Cardiac septum (tissue), 1 donor: ENCODE data around the gene MPL. TPM values are rescaled to one million over a fixed set of nuclear protein-coding genes. Genes with fewer than 3 reads are reported as not detected.
"Not testable (repeated sequence)": the region's sequence is repeated elsewhere in the genome, so short reads cannot be mapped to it uniquely, and the experiment has no call there.

Experiments used
- DNase-seq: peaks from one replicate; pipeline ENCODE4 v3.0.0-alpha.2; 2020; ENCODE audit warnings: low spot score
- intact Hi-C: fragments of 100-400 bp; cut with DNase I; formaldehyde crosslinking; loops from one replicate; pipeline ENCODE4 v1.14.0; 2022
- total RNA-seq: library from RNA; stranded (reverse); fragmentation: NEBNext Ultra II Directional; extraction: Animal tissue kit (Norgen Biotek cat#: 25700); gene quantifications from one replicate; pipeline ENCODE4 v1.2.1, GENCODE V29; 2021
- donor health status: DM: no; HTN: no; CAD: no.

MPL gene
- total RNA-seq, 1 donor from 2014 or later, result 1.6 TPM

DNA sequence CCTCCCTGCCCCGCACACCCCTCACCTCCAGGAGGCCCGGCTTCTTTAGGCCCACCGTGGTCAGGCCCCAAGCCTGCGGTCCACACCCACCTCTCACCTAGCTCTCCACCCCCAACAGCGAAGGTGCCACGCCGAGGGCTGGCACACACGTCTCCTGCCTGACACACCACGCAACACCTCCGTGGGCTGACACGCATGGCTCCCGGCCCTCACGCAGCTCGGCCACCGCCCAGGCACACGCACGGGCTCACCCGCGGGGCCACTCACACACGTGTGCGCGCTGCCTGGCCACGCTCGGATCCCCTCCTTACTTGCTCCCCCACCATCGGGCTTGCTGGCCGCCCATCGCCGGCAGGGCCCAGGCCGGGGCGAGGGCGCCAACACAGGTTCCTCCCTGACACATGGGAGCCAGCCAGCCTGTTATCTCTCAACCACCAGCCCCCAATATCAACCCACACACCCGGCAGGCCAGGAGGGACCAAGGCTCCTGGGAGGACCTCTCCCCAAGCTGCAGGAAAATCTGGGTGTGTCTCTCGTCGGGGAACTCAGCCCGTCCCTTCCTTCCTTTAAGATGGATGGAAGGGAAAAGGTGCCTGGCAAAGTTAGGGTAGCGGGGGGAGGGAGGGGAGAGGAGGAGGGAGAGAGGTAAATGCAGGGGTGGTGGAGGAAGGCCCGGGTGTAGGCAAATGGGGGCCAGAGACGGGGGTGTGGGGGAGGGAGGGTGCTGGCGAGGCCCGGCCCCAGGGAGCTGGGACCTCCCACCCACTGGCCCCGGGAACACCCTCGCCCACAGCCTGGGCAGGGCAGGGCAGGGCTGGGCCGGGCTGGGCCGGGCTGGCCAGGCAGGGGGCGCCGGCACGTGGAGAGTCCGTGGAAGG is 29.6 kb downstream of the MPL start:
- no peak for DNase-seq
- intact Hi-C loops, result loop anchor here (5.0 kb wide), 1 partner anchor 85 kb away; the partner anchor contains the start of gene HYI

DNA sequence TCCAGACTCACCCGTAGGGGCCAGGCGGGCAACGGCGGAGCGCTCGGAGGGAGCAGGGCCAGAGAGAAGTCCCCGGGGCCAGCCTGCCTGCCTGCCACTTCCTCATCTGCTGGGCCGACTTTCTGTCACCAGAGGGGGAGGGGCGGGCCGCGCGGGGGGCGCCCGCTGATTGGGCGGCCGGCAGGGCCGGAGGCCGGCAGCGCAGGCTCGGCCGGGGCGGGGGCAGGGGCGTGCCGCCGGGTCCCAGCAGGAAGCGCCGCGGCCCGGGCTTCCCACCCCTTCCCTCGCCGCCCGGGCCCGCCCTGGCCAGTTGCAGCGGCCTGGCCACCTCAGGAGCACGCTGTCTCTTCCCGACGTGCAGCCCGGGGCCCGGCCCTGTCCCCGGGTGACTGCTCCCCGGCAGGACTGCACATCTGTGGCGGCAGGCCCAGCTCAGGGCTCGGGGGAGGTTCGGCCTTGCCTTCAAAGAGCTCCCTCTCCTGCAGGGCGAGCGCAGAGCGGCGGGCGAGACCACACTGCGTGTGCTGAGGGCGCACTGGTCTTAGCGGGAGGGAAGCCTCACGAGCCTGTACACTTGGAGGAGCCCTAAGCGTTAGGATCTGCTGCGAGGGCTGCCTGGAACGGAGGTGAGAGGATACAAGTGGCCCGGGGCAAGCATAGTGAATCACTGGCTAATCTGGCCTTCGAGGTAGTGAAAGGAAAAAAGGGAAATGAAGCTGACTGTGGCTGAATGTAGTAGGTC is 30.5 kb downstream of the MPL start, which contains the start of gene ELOVL1:
Gene ELOVL1, minus strand, starts transcription at position 108 of the 742 bp plus-strand sequence. CDS start 2,402 bp downstream, outside the sequence.
- peak; percentile 97 for DNase-seq
- intact Hi-C loops, result loop anchor here (1.0 to 5.0 kb wide), 2 partner anchors 21 to 84 kb away; partner anchors contain the start of genes HYI, MED8 and SZT2

DNA sequence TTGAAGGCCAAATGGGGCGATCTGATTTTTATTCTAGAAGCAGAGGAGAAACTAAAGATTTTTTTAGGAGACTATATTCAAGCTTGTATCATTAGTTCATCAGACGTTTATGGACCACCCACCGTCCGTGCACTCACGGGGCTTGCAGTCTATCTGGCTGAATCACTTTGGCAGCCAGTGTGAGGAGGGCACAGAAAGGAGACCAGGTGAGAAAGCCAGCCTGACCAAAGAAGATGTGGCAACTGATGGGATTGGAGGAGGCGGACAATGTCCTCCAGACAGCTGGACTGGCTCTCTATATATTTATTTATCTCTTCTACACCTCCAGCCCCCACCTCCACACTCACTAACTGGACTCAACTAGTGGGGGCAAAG is 31.0 kb downstream of the MPL start:
- no peak for DNase-seq
- intact Hi-C loops, result loop anchor here (1.0 to 5.0 kb wide), 2 partner anchors 21 to 84 kb away; partner anchors contain the start of genes HYI, MED8 and SZT2

DNA sequence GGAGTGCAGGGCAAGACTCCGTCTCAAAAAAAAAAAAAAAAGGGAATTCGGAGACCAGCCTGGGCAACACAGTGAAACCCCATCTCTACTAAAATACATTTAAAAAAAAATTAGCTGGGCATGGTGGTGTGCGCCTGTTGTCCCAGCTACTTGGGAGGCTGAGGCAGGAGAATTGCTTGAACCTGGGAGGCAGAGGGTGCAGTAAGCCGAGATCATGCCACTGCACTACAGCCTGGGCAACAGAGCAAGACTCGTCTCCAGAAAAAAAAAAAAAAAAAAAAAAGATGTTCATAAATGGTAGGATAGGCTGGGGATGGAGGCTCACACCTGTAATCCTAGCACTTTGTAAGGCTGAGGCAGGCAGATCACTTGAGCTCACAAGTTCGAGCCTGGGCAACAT is 32.2 kb downstream of the MPL start:
- intact Hi-C loops, result loop anchor here (5.0 kb wide), 1 partner anchor 83 kb away; the partner anchor contains the start of gene HYI
- DNase-seq, result not testable (repeated sequence)

DNA sequence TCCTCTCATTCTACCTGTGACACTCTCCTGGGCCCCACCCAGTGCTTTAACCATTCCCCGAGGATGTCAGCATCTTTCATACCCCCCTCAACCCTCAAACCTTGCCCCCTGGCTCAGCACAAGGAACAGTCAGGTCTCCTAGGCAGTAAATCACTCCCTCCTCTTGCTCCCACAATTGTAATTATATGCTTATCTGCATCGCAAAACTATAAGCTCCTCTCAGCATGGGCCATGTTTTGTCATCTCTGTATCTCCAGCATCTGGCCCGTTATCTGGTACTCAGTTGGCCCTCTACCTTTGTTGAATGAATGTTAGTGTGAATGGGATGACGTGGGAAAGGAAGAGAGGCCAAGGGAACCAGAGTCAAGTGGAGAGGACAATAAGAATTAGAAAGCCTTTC is 32.9 kb downstream of the MPL start:
- no peak for DNase-seq
- intact Hi-C loops, result no loop called here

DNA sequence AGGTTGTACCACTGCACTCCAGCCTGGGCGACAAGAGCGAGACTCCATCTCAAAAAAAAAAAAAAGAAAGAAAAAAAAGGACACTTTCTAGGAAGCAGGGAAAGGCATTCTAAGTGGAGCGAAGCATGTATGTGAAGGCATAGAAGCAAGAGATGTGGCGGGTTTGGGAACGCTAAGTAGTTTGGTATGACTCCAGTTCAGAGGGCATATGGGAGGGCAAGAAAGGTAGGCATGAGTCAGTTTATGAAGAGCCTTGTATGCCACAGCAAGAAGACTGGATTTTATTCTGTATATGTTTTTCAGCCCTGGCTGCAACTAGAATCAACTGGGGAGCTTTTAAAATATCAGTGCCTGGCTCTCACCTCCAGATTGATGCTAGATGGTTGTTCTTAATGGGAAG is 34.6 kb downstream of the MPL start:
- no peak for DNase-seq
- intact Hi-C loops, result no loop called here

DNA sequence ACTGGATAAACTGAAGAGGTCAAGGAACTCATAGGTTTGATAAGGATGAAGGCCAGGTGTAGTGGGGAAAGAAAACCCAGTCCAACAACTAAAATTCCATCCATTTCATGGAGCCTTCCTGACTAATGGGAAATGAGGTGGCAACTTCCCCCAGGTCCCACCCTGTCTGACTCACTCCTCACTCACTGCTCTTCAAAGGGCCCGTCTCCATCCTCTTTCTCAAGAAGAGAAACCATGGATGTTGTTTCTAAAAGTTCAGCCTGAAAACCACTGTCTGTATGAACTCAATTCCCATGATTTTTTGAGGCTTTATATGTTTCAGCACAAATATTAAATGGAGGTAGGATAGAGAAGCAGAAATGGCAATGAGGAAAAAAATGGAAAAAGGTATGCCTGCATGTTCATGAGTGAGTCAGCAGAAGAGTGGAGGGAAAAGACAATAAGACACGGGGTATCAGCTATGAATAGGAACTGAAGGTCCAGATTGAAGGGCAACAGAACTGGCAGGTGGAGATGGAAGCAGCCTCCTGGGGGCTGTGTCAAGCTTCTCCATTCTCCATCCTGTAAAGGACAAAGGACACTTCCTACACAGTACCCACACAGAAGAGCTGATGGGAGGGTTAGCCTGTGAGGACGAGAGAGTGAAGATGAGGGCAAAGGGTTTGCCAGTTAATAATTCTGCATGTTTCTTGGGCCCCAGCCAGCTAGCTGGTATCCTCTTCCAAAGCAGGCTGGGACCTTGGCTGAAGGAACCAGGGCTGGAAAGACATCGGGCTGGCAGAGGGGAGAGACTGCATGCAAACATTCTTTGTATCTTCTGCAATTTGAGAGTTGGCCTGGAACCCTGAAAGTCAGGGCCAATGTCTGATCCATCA is 35.7 kb downstream of the MPL start:
- no peak for DNase-seq
- intact Hi-C loops, result no loop called here

DNA sequence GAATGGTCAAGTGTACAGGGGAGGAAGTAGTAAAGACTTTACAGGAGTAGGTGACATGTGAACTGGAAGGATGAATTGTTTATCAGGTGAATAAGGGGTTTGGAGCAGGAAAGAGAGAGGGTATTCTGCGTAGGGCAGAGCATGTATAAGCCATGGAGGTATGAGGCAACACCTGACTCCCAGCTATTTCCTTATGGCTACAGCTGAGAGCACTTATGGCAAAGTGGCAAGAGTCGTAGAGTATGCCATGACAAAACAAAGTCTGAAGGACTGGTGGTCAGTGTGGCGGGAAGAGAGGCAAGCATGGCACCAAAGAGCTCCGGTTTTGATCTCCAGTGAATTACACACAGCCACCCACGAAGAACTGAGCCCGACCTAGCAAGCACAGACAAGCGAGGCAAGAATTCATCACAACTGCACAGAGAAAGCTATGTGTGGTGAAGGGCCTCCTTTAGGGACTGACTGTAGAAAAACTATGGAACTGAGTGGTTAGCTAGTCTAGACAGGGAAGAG is 39.2 kb downstream of the MPL start:
- intact Hi-C loops, result no loop called here
- DNase-seq, result no peak

DNA sequence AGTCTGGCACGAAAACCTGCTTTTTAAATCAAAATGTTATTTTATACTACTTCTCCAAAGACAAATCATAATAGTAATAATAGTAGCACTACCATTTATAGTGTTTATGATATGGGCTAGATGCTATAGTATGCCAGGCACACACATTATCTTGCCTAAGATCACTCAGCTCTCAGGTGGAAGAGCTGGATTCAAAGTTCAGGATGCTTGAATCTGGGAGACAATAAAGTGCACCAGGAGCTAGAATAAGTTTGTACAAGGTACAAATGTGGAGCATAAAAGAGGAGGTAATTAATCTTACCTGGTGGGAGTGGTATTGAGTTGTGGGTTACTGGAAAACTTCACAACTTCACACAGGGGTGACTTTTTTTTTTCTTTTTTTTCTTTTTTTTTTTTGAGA is 40.2 kb downstream of the MPL start:
- DNase-seq, result no peak
- intact Hi-C loops, result no loop called here

DNA sequence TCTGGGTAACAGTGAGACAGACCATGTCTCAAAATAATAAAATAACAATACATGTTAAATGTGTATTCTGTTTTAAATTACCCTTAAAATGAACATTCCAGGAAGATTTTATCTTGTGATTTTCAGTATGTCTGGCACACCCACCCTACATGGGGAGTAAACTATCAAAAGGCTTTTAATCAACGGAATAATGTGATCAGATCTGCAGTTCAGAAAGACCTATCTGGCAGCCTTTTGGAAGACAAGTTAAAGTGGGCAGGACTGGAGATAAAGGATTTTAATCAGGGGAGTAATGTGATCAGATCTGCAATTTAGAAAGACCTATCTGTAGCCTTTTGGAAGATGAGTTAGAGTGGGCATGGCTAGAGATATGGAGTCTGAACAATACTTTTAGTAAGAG is 41.9 kb downstream of the MPL start:
- intact Hi-C loops, result no loop called here

DNA sequence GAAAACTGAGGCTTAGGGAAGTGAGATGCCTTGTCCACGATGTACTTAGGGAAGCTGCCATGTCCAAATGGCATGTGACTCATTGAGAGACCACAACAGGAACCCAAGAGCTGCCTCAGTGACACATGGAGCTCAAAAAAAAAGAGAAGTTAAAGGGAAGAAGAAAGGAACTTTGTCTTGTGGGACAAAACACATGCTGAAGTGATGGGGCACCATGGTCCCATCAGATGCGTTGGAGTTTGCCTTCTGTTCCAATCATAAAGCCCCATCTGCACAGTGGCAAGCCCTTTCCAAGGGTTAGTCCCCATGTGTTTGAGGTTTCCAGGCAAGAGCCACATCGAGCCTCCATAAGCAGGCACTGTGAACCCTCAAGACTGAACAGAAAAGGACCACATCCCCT is 44.0 kb downstream of the MPL start:
- DNase-seq, result no peak
- intact Hi-C loops, result loop anchor here (5.0 kb wide), 1 partner anchor 154 kb away; no protein-coding TSS in a partner anchor

More for the DNA sequence above, 41.9 kb downstream of the MPL start:
- no peak for DNase-seq

DNA sequence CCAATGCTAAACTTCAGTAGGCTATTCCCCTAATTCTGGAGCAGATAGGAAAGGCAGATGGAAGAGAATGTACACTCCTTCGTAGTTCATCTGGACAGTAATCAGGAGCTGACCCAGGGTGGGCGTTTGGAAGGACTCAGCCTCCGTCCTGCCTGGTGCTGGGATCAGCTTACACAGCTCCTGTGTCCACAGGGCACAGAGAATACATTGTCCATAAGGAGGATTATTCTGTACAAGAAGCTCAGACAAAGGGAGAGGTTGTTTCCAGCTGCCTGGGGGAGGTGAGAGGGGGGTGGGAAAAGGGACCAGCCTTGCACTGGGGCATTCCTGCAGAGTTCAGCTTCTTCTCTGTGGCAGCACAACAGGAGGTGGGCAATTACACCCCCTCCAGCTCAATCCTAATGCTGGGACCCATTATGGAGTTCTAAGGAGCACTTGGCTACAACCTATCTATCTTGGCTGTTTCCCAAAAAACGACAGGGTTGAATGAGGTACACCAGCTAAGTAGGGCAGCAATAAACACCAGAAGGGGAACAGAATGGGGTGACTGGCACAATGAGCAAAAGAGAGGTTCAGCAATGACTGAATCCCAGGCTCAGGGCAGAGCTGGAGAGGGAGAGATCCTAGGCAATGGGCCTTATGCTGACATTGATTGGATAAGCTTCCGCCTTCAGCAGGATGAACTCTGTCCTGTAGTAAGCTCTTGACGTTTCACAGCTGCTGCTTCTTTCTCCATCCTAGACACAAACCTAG is 44.6 kb downstream of the MPL start:
- DNase-seq, result no peak
- intact Hi-C loops, result loop anchor here (5.0 kb wide), 1 partner anchor 155 kb away; no protein-coding TSS in a partner anchor

DNA sequence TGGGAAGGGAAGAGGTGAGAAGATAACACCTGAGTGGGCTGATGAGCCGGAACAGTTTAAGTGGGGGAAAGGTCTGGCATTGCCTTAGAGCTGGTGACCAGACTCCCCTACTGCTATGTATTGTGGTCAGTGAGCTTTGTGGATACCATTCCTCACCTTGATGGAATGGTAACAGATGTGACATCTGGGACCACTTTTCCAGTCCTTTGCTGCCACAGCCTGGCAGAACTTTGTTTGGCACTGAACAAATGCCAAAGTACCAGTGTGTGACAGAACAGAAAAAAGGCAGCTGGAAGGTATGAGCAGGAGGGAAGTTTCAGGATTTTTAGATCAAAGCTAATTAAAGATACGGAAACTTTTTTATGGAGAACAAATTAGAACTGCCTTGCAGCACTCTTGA is 45.8 kb downstream of the MPL start:
- intact Hi-C loops, result loop anchor here (5.0 kb wide), 1 partner anchor 156 kb away; no protein-coding TSS in a partner anchor
- DNase-seq, result no peak

DNA sequence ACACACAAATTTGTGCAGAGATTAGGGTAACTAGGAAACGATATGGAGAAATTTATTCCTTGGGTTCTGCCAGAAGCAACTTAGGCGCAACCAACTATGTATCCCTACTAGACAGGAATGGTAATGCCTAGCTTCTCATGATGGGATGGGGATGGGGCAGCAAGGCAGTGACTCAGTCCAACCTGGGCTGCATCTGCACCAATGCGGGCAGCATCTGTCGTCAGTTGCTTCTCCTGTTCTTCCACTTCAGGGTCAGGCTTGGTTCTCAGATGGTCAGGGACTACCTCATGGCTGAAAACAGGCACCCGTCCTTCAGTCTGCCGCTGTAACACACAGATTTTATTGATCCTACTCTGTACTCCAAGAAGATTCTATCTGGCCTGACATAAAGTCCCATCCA is 49.1 kb downstream of the MPL start:
- intact Hi-C loops, result no loop called here
- DNase-seq, result no peak

DNA sequence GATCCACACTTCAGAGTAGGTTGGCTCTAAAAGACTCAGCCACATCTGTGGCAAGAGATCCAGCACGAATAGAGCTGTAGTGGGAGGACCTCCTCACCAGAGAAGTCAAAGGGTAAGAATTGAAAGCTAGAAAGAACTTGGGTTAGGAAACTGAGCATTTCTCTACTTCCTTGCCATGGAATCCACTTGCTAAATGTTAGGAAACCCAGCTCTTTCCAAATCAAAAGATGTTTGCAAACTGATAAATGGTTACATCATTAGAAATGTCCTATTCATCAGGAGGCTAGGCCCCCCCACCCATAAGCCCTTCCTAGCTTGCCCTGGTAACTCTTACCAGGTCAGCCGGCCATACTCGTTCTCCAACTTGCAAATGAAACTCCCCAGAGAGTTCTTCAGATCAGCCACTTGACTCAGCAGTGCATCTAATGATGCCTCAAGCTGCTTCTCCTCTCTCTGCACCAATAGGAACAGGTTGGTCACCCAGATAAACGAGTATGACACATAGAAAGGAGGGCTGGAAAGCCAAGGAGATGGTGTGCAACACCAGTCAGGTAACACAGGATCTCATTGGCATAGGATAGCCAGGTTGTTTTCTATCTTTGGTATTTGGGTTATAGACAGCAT is 50.5 kb downstream of the MPL start:
- DNase-seq, result no peak
- intact Hi-C loops, result no loop called here

DNA sequence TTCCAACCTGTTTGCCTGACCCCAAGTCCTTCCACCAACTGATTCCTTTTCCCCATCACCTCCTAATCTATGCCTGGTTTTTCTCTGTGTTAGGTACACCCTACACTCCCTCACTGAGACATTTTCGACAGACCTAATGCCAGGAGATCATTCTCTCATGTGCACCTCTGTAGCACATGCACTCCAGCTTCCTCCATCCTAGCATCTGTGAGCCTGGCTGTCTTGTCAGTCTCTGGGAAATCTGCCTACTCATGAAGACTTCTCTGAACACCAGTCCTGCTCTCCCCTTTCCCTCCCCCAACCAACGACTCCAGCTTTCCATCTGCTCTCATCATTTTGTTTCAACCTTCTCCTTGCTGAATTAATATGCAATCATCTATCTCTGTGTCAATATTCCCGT is 51.0 kb downstream of the MPL start:
- intact Hi-C loops, result loop anchor here (1.0 kb wide), 1 partner anchor 20 kb away; the partner anchor contains the start of gene ELOVL1
- DNase-seq, result no peak

DNA sequence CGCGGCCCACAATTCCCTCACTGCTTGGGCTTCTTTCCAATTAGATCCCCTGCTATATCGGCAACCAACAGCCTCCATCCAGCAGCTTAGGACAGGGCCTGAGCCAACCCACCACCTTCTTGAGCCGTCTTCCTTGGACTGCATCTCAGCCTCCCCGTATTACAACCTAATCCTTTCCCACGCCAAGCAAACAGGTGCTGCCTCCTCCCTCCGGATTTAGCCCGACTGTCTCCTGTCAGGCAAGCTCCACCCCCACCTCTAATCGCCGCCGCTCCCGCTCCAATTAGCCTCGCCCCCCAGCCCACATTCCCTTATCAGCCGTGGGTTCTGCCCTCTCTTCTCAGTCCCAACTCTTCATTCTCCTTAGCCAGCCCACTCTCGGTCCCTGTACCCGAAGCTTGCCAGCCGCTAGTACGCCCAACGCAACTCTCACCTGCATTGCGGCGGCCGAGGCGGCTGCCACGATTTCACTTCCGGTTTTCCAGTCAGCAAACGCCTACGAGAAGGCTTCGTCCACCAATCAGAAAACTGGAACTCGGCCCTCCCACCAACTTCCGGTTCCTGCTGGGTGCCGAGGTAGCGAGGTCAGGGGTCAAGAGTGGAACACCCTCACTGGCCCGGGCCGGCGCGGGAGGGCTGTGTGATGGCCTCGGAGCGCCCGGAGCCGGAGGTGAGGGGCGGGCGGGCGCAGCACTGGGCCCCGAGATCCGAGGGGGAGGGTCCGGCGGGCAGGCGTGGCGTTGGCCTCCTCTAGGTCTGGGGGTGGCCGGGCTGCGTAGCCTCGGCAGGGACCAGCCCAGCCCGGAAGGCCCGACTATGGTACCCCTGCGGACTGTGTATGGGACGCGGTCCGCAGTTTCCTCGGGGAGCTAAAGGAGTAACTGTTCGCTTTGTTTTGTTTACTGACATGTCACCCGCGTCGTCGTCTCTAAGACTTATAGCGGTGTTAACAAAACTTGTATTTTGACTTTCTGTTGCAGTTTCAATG is 52.0 kb downstream of the MPL start, which contains the start of the genes MED8 and SZT2:
Gene MED8, minus strand, starts transcription at position 475 of the 988 bp plus-strand sequence. Its CDS starts 36 bp downstream, at position 439.
Gene SZT2, plus strand, starts transcription at position 574 of the 988 bp plus-strand sequence. Its CDS starts 70 bp downstream, at position 644.
- peak; percentile 97 for DNase-seq
- intact Hi-C loops, result loop anchor here (1.0 kb wide), 1 partner anchor 21 kb away; the partner anchor contains the start of gene ELOVL1
